SK-N-SH treated with all-trans-retinoic acid at 6 μM for 48 hours (cell line): ENCODE data around the gene EIF2D.

Experiments
- RARB ChIP-seq: fragments of 250-450 bp; sonication (Bioruptor Pico); IDR thresholded peaks from 2 replicates; pipeline ENCODE4 v1.8.0; 2021; ENCODE audit warnings: mild to moderate bottlenecking, moderate library complexity
- ZFP30 ChIP-seq: fragments of 450-650 bp; formaldehyde crosslinking; IDR thresholded peaks from 2 replicates; pipeline ENCODE4 v1.5.0; 2022; ENCODE audit warnings: mild to moderate bottlenecking, moderate library complexity
- ZNF565 ChIP-seq: fragments of 450-650 bp; formaldehyde crosslinking; conservative IDR thresholded peaks from 2 replicates; pipeline ENCODE4 v1.5.0; 2020; ENCODE audit warnings: low read depth, mild to moderate bottlenecking, moderate library complexity
- TF ChIP-seq, protein P1 (sequence below): fragments of 250-450 bp; sonication (Bioruptor Pico); IDR thresholded peaks from 2 replicates; pipeline ENCODE4 v1.5.1; 2020; ENCODE audit warnings: low read depth, mild to moderate bottlenecking, moderate library complexity
- TF ChIP-seq, protein P2 (sequence below): fragments of 250-450 bp; sonication (Bioruptor Pico); IDR thresholded peaks from 2 replicates; pipeline ENCODE4 v1.5.1; 2021; ENCODE audit warnings: mild to moderate bottlenecking, moderate library complexity

DNA sequence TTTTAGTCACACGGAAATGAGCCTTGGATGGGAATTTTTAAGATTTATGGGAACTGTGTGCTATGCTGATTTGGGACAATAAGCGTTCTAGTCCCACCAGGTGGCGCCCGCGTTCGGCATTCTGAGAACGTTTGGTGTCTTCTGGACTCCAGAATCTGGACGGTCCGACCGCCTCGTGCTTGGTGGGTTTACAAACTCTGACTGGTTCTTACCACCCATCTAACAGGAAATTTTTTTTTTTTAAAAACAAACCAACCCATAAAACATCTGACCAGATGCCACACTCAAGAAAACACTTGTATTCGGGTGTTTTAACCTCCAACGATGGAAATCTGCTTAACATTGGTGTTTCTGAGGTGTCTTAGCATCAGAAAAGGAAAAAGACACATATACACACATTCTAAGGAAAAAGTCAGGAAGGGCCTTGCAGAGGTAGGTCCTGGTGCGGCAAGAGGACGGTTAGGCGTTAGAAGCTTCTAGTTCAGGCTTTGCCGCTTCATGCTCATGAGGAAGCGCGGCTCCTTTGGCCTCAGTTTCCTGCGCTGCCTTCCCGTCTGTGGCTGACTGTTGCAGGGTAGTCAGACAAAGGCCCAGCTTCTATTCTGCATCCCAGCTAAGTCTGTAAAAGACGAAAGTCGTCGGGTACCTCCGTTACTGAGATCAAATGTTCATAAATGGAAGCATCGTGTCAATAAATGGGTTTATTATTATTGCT is 22.3 kb upstream of the EIF2D start:
- TF ChIP-seq, protein P1, sequence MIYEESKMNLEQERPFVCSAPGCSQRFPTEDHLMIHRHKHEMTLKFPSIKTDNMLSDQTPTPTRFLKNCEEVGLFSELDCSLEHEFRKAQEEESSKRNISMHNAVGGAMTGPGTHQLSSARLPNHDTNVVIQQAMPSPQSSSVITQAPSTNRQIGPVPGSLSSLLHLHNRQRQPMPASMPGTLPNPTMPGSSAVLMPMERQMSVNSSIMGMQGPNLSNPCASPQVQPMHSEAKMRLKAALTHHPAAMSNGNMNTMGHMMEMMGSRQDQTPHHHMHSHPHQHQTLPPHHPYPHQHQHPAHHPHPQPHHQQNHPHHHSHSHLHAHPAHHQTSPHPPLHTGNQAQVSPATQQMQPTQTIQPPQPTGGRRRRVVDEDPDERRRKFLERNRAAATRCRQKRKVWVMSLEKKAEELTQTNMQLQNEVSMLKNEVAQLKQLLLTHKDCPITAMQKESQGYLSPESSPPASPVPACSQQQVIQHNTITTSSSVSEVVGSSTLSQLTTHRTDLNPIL (CRISPR knock-in tag), result no peak
- no peak for TF ChIP-seq ZNF565 (CRISPR knock-in tag)
- TF ChIP-seq ZFP30 (CRISPR knock-in tag), result no peak
- TF ChIP-seq RARB, result no peak
- TF ChIP-seq, protein P2, sequence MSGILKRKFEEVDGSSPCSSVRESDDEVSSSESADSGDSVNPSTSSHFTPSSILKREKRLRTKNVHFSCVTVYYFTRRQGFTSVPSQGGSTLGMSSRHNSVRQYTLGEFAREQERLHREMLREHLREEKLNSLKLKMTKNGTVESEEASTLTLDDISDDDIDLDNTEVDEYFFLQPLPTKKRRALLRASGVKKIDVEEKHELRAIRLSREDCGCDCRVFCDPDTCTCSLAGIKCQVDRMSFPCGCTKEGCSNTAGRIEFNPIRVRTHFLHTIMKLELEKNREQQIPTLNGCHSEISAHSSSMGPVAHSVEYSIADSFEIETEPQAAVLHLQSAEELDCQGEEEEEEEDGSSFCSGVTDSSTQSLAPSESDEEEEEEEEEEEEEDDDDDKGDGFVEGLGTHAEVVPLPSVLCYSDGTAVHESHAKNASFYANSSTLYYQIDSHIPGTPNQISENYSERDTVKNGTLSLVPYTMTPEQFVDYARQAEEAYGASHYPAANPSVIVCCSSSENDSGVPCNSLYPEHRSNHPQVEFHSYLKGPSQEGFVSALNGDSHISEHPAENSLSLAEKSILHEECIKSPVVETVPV (CRISPR knock-in tag), result no peak
